ENCODE data around the gene TMEM115. TPM values are rescaled to one million over a fixed set of nuclear protein-coding genes. Genes with fewer than 3 reads are reported as not detected.

The TMEM115 gene
- total RNA-seq, 2 donors from 2014 or later = 37.1 to 47.4 TPM

DNA sequence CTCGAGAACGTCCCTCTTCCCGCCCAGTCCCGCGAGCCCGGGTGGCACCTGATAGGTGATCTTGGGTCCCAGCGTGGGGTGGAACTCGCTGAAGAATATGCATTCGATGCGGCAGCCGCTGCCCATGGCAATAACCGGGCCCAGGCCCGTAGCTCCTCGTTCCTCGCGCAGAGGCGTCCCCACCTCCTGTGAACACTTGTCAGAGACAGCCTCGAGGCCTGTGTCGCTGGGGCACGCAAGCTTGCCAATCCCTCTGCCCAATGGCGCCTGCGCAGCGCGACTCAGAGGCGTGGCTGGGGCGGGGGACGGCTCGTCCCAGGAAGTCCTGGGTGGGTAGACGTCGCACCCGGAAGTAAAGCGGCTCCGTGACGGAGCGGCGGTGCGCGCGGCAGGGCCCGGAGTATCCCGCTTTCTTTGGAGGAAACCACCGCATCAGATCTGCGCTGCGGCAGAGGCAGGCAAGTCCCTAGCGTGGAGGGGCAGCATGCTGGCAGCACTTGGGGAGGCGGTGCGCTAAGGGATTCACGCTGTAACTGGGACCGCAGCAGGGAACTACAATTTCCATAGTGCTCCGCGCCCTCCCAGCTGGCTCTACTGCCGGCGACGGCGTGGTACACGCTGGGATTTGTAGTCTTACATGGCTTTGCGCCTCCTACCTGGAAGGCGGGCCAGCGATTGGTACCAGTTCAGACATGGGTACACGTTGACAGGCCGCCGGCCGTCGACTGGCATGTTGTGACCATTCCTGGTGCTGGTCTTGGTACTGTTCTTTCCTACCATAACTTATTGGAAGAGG, 8.6 kb downstream of the TMEM115 start, which contains the start of the genes CYB561D2 and NPRL2:
Gene CYB561D2, plus strand, starts transcription at position 336 of the 796 bp plus-strand sequence. CDS start 572 bp downstream, outside the sequence.
Gene NPRL2, minus strand, starts transcription at position 249 of the 796 bp plus-strand sequence. Its CDS starts 123 bp downstream, at position 126.
- peaks cover 0 to 56% of the 10 kb centered on the region in 2 donors for H3K4me1 ChIP-seq

DNA sequence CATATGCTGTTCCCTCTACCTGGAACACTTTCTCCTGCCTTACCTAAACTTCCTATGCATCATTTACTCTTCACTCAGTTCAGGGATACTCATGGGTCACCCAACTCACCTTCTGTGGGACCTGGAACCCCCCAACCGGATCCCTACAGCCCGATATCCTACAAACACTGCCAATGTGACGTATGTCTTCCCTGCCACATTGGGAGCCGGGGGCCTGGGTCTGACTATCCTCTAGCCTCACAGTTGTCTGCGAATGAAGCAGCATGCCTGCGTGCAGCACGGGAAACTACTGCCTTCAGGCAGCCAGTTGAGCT, 9.2 kb downstream of the TMEM115 start:
- H3K36me3 ChIP-seq = peaks cover 35% of the 10 kb centered on the region
- no peak for DNase-seq (ENCODE audit: low spot score)
- H3K4me3 ChIP-seq = peak overlapping the region; percentile 71 to 72
- TF ChIP-seq, protein P1, sequence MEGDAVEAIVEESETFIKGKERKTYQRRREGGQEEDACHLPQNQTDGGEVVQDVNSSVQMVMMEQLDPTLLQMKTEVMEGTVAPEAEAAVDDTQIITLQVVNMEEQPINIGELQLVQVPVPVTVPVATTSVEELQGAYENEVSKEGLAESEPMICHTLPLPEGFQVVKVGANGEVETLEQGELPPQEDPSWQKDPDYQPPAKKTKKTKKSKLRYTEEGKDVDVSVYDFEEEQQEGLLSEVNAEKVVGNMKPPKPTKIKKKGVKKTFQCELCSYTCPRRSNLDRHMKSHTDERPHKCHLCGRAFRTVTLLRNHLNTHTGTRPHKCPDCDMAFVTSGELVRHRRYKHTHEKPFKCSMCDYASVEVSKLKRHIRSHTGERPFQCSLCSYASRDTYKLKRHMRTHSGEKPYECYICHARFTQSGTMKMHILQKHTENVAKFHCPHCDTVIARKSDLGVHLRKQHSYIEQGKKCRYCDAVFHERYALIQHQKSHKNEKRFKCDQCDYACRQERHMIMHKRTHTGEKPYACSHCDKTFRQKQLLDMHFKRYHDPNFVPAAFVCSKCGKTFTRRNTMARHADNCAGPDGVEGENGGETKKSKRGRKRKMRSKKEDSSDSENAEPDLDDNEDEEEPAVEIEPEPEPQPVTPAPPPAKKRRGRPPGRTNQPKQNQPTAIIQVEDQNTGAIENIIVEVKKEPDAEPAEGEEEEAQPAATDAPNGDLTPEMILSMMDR (IDR thresholded peaks at IDR 0.05) = no peak
- no peaks in the 10 kb centered on the region for H3K9me3 ChIP-seq
- peak overlapping the region; percentile 86 to 88 for H3K27ac ChIP-seq
- H3K27me3 ChIP-seq = no peaks in the 10 kb centered on the region
- H3K4me1 ChIP-seq = peaks cover 0 to 55% of the 10 kb centered on the region in 2 donors

More for the DNA sequence above, 8.6 kb downstream of the TMEM115 start, which contains the start of the genes CYB561D2 and NPRL2:
- DNase-seq (ENCODE audit: low spot score) = peak; percentile 97
- H3K36me3 ChIP-seq = peaks cover 39% of the 10 kb centered on the region
- H3K4me3 ChIP-seq = peak within 1 kb of the TSS; percentile 71 to 72
- H3K27me3 ChIP-seq = no peaks in the 10 kb centered on the region
- no peaks in the 10 kb centered on the region for H3K9me3 ChIP-seq
- TF ChIP-seq, protein P1 (IDR thresholded peaks at IDR 0.05) = peak in 1 of 2 donors; percentile 5
- H3K27ac ChIP-seq = peak within 1 kb of the TSS; percentile 86 to 88

DNA sequence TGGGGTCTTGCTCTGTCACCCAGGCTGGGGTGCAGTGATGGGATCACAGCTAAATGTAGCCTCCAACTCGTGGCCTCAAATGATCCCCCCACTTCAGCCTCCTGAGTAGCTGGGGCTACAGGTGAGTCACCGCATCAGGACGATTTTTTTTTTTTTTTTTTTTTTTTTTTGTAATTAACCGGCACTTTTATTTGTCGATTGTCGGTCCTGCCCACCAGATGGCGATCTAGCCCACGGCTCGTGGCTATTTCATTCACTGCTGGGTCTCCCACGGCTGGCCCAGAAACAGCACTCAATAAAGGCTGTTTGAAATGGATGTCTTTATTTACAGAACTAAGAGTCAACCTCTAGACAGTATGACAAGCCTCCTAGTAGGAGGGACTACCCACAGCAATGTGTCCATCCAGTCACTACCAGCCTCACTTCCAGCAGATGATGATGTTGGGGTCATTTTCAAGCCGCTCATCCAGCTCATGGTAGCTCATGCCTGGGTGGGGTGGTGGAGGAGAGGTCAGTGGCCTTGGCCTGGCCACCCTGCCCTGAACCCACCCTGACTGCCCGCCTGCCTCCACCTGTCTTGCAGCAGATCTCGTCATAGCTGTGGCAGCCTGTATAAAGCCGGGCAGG, 12.0 kb downstream of the TMEM115 start:
- DNase-seq (ENCODE audit: low spot score) = peak; percentile 72
- no peaks in the 10 kb centered on the region for H3K27me3 ChIP-seq
- H3K27ac ChIP-seq = no peak overlapping the region
- H3K4me3 ChIP-seq = no peak overlapping the region
- TF ChIP-seq, protein P1 (IDR thresholded peaks at IDR 0.05) = peak; percentile 43 to 62
- peaks cover 0 to 40% of the 10 kb centered on the region in 2 donors for H3K4me1 ChIP-seq
- H3K36me3 ChIP-seq = peaks cover 12% of the 10 kb centered on the region
- no peaks in the 10 kb centered on the region for H3K9me3 ChIP-seq

DNA sequence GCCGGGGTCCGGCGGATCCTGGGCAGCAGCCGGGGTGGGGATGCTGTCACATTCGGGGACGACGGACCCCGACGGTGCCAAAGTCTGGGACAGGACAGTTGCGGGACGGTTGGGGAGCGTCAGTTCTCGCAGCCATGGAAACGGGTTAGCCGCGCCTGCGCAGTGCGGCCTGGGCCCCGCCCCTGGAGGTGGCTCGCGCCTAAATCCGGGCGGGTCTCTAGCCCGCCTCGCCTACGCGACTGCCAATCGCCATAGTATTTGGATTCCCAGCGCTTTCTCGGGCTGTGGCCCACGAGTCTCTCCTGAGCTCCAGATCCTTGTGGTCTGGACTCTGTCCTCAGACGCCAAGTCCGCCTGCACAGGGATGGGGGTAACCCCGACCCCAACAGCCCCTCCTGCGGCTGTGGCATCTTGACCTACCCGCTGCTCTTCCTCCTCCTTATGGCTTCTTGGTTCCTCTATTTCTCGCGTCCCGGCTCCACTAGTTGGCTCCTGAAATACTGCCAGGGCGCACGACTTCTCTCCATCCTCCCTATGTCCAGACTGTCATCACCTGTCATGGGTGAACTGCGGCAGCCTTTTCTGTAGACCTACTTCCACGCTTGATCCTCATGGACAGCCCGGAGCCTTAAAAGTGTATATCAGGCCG, 13.6 kb downstream of the TMEM115 start, which contains the start of gene ZMYND10:
Gene ZMYND10, minus strand, starts transcription at position 147 of the 649 bp plus-strand sequence. CDS start 153 bp downstream, outside the sequence.
- Histone ChIP-seq H3K27ac (peak within 1 kb of the TSS in 1 of 2 donors; percentile 27), H3K9me3 (no peaks in the 10 kb centered on the region), H3K4me3 (peak within 1 kb of the TSS; percentile 33 to 39), H3K27me3 (no peaks in the 10 kb centered on the region), H3K36me3 (peaks cover 12% of the 10 kb centered on the region), H3K4me1 (peaks cover 0 to 38% of the 10 kb centered on the region in 2 donors)
- peak; percentile 76 for DNase-seq (ENCODE audit: low spot score)
- TF ChIP-seq, protein P1 (IDR thresholded peaks at IDR 0.05) = no peak

DNA sequence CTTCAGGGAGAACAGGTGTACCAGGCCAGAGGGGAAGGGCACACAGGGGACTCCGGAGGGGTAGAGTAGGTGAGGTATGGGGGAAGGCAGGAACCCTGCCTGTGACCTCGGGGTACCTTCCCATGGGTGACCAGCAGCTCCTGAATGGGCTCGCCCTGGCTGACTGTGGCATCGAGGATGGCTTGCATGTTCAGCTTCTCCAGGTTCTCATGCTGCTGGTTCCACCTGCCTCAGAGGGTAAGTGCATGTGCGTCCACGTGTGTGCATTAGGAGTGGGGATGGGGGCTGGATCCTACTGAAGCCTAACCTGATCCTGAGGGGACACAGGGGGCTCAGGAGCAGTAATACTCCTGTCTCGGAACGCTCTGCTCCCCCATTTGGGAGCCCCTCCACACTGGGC, 14.3 kb downstream of the TMEM115 start:
- peaks cover 0 to 40% of the 10 kb centered on the region in 2 donors for H3K4me1 ChIP-seq
- no peaks in the 10 kb centered on the region for H3K27me3 ChIP-seq

More for the DNA sequence above, 14.3 kb downstream of the TMEM115 start:
- peak overlapping the region in 1 of 2 donors; percentile 39 for H3K4me3 ChIP-seq
- DNase-seq (ENCODE audit: low spot score) = no peak
- TF ChIP-seq, protein P1 (IDR thresholded peaks at IDR 0.05) = no peak
- peaks cover 12% of the 10 kb centered on the region for H3K36me3 ChIP-seq
- no peak overlapping the region for H3K27ac ChIP-seq
- no peaks in the 10 kb centered on the region for H3K9me3 ChIP-seq

Measured in right atrium auricular region (tissue), 2 donors.